ENCODE data around the gene CLEC10A.

DNA sequence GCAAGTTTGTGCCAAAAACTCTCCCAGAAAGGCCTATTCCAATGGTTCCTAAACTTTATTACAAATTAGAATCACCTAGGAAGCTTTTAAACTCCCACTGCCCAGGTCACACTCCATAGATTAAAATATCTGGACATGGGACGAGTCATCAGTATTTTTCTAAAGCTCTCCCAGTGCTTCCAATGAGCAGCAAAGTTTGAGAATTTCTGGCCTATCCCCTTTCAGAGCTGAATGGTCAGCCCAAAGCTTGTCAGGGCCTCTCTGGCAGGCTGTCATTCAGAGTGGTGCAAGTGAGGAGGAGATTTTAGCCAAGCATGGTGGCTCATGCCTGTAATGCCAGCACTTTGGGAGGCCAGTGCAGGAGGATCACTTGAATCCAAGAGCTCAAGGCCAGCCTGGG lies 54.8 kb downstream of the CLEC10A start:
- TF ChIP-seq GATA2 (IDR thresholded peaks at IDR 0.05; ENCODE audit: low read depth, low read length) (no peak), GATA3 (IDR thresholded peaks at IDR 0.05; ENCODE audit: low read depth, low read length) (no peak)

Measured in SH-SY5Y (cell line).